Astrocyte (in vitro differentiated cells and primary cell): ENCODE data around the gene EYS. TPM values are rescaled to one million over a fixed set of nuclear protein-coding genes. Genes with fewer than 3 reads are reported as not detected.

Experiments
- DNase-seq: peaks from one replicate; pipeline ENCODE4 v3.0.0-alpha.2; 2010; ENCODE audit warnings: low read depth
- FAIRE-seq: peaks from 2 replicates; lab custom pipeline; 2011; peaks lifted over from hg19 to GRCh38; lab: Jason Lieb, UNC
- H2AFZ ChIP-seq: 2 replicates; pipeline ENCODE4 v1.6.0; 2012; ENCODE audit warnings: low read depth, low read length, inconsistent platforms
- H3K27ac ChIP-seq: 2 replicates; pipeline ENCODE4 v1.5.1; 2011; ENCODE audit warnings: low read depth, low read length, inconsistent platforms
- H3K27me3 ChIP-seq: 2 replicates; pipeline ENCODE4 v1.6.0; 2011; ENCODE audit warnings: low read length, inconsistent platforms; ENCODE audit not compliant: insufficient read depth
- H3K36me3 ChIP-seq: 2 replicates; pipeline ENCODE4 v1.5.1; 2011; ENCODE audit warnings: low read length, inconsistent platforms; ENCODE audit not compliant: insufficient read depth
- H3K4me1 ChIP-seq: 2 replicates; pipeline ENCODE4 v1.5.1; 2011; ENCODE audit warnings: low read length, inconsistent platforms; ENCODE audit not compliant: insufficient read depth
- H3K4me2 ChIP-seq: 2 replicates; pipeline ENCODE4 v1.6.0; 2012; ENCODE audit warnings: low read length, inconsistent platforms
- H3K4me3 ChIP-seq: 2 replicates; pipeline ENCODE4 v1.5.1; 2011; ENCODE audit warnings: low read depth, mild to moderate bottlenecking, low read length, inconsistent platforms; ENCODE audit not compliant: insufficient read depth
- H3K79me2 ChIP-seq: 2 replicates; pipeline ENCODE4 v1.6.0; 2012; ENCODE audit warnings: mild to moderate bottlenecking, low read length, inconsistent platforms; ENCODE audit not compliant: insufficient read depth
- H3K9ac ChIP-seq: 2 replicates; pipeline ENCODE4 v1.6.0; 2012; ENCODE audit warnings: mild to moderate bottlenecking, low read length, inconsistent platforms
- H3K9me3 ChIP-seq: 2 replicates; pipeline ENCODE4 v1.5.1; 2012; ENCODE audit warnings: low read depth, mild to moderate bottlenecking, low read length, inconsistent platforms; ENCODE audit not compliant: insufficient read depth
- H4K20me1 ChIP-seq: 2 replicates; pipeline ENCODE4 v1.6.0; 2012; ENCODE audit warnings: low read length, inconsistent platforms; ENCODE audit not compliant: insufficient read depth
- H3K27ac Mint-ChIP-seq: one replicate; pipeline ENCODE4 v1.8.0; 2021; ENCODE audit warnings: mild to moderate bottlenecking, mixed read lengths; ENCODE audit not compliant: unreplicated experiment
- H3K27me3 Mint-ChIP-seq: one replicate; pipeline ENCODE4 v1.8.0; 2021; ENCODE audit warnings: low read depth, mixed read lengths; ENCODE audit not compliant: unreplicated experiment
- H3K36me3 Mint-ChIP-seq: one replicate; pipeline ENCODE4 v1.8.0; 2021; ENCODE audit warnings: low read depth, mixed read lengths; ENCODE audit not compliant: unreplicated experiment
- H3K4me1 Mint-ChIP-seq: one replicate; pipeline ENCODE4 v1.8.0; 2021; ENCODE audit warnings: low read depth, mixed read lengths; ENCODE audit not compliant: unreplicated experiment
- H3K4me3 Mint-ChIP-seq: one replicate; pipeline ENCODE4 v1.8.0; 2021; ENCODE audit warnings: mild to moderate bottlenecking, moderate library complexity, mixed read lengths; ENCODE audit not compliant: unreplicated experiment
- H3K9me3 Mint-ChIP-seq: one replicate; pipeline ENCODE4 v1.8.0; 2021; ENCODE audit warnings: mild to moderate bottlenecking, mixed read lengths; ENCODE audit not compliant: unreplicated experiment
- EZH2 ChIP-seq: IDR thresholded peaks from 2 replicates; pipeline ENCODE4 v1.6.1; 2012; ENCODE audit warnings: mild to moderate bottlenecking, low read length, inconsistent platforms; ENCODE audit not compliant: insufficient read depth
- total RNA-seq: library from RNA; stranded (reverse); gene quantifications from 2 replicates; pipeline ENCODE4 v1.2.1, GENCODE V29; 2021
- TF ChIP-seq, protein P1 (sequence below): IDR thresholded peaks from 2 replicates; pipeline ENCODE4 v1.5.1; 2011; ENCODE audit warnings: low read depth, mild to moderate bottlenecking, inconsistent platforms, low read length, moderate library complexity; ENCODE audit not compliant: insufficient read depth

The EYS gene
- total RNA-seq, 1 donor from 2014 or later: 0.16 TPM

GRCh38 chr6:64644024-64644423, 1063.0 kb downstream of the EYS start:
- H3K27me3 ChIP-seq: no peaks in the 10 kb centered on the region
- H3K27ac ChIP-seq: no peak overlapping the region
- H2AFZ ChIP-seq: no peak overlapping the region
- H3K9ac ChIP-seq: no peak overlapping the region
- Mint-ChIP-seq H3K27me3 (no peaks in the 10 kb centered on the region), H3K9me3 (no peaks in the 10 kb centered on the region), H3K4me3 (no peak overlapping the region), H3K4me1 (peaks cover 5% of the 10 kb centered on the region), H3K27ac (no peak overlapping the region), H3K36me3 (no peaks in the 10 kb centered on the region)
- no peaks in the 10 kb centered on the region for H3K36me3 ChIP-seq
- no peaks in the 10 kb centered on the region for H3K4me1 ChIP-seq
- FAIRE-seq (no peak), DNase-seq (no peak)
- no peak overlapping the region for H3K4me3 ChIP-seq
- H4K20me1 ChIP-seq: no peaks in the 10 kb centered on the region
- no peak for TF ChIP-seq EZH2
- TF ChIP-seq, protein P1, sequence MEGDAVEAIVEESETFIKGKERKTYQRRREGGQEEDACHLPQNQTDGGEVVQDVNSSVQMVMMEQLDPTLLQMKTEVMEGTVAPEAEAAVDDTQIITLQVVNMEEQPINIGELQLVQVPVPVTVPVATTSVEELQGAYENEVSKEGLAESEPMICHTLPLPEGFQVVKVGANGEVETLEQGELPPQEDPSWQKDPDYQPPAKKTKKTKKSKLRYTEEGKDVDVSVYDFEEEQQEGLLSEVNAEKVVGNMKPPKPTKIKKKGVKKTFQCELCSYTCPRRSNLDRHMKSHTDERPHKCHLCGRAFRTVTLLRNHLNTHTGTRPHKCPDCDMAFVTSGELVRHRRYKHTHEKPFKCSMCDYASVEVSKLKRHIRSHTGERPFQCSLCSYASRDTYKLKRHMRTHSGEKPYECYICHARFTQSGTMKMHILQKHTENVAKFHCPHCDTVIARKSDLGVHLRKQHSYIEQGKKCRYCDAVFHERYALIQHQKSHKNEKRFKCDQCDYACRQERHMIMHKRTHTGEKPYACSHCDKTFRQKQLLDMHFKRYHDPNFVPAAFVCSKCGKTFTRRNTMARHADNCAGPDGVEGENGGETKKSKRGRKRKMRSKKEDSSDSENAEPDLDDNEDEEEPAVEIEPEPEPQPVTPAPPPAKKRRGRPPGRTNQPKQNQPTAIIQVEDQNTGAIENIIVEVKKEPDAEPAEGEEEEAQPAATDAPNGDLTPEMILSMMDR: no peak
- H3K79me2 ChIP-seq: no peaks in the 10 kb centered on the region
- H3K4me2 ChIP-seq: no peak overlapping the region
- no peaks in the 10 kb centered on the region for H3K9me3 ChIP-seq

GRCh38 chr6:64630901-64631300, 1076.1 kb downstream of the EYS start:
- Histone ChIP-seq H2AFZ (no peak overlapping the region), H3K79me2 (no peaks in the 10 kb centered on the region), H3K27me3 (no peaks in the 10 kb centered on the region), H3K36me3 (no peaks in the 10 kb centered on the region), H3K4me1 (no peaks in the 10 kb centered on the region), H3K4me3 (no peak overlapping the region), H3K9me3 (no peaks in the 10 kb centered on the region), H3K9ac (no peak overlapping the region), H3K27ac (no peak overlapping the region), H3K4me2 (no peak overlapping the region), H4K20me1 (no peaks in the 10 kb centered on the region)
- FAIRE-seq (no peak), DNase-seq (no peak)
- Mint-ChIP-seq H3K27ac (no peak overlapping the region), H3K4me1 (no peaks in the 10 kb centered on the region), H3K36me3 (no peaks in the 10 kb centered on the region), H3K27me3 (no peaks in the 10 kb centered on the region), H3K9me3 (peaks cover 6% of the 10 kb centered on the region), H3K4me3 (no peak overlapping the region)
- TF ChIP-seq, protein P1: no peak
- no peak for TF ChIP-seq EZH2

DNA sequence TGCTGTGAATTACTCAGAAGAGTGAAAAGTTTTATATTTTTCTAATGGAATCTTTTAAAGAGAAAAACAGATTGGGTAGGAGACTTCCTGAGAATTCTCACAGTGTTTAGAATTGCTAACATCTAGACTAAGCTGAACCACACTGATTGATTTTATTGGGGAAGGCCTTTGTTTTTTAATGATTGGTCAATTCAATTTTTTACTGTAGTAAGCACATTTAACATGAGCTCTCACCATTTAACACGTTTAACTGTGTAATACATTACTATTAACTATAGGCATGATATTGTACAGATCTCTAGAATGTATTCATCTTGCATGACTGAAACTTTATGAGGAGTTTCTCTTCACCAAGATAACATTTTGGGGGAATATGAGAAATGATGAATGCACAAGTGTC, 1084.1 kb downstream of the EYS start:
- Histone ChIP-seq H2AFZ (no peak overlapping the region), H3K9me3 (no peaks in the 10 kb centered on the region), H3K4me3 (no peak overlapping the region), H3K4me1 (no peaks in the 10 kb centered on the region), H3K36me3 (no peaks in the 10 kb centered on the region), H3K27ac (no peak overlapping the region), H4K20me1 (no peaks in the 10 kb centered on the region), H3K27me3 (no peaks in the 10 kb centered on the region), H3K79me2 (no peaks in the 10 kb centered on the region), H3K9ac (no peak overlapping the region), H3K4me2 (no peak overlapping the region)
- Mint-ChIP-seq H3K36me3 (no peaks in the 10 kb centered on the region), H3K27ac (no peak overlapping the region), H3K4me1 (no peaks in the 10 kb centered on the region), H3K9me3 (no peaks in the 10 kb centered on the region), H3K27me3 (no peaks in the 10 kb centered on the region), H3K4me3 (no peak overlapping the region)
- TF ChIP-seq, protein P1: no peak
- TF ChIP-seq EZH2: no peak
- FAIRE-seq: no peak
- no peak for DNase-seq
